SK-N-MC (cell line): Measurements from ENCODE around the gene PRKG1.

Source experiments
- EZH2 ChIP-seq: fragments of 200-600 bp; sonication (generic); IDR thresholded peaks from one replicate; pipeline ENCODE4 v1.6.1; 2017; ENCODE audit warnings: antibody characterized with exemption
- POLR2AphosphoS5 ChIP-seq: IDR thresholded peaks from 2 replicates; pipeline ENCODE4 v1.6.1; 2012; ENCODE audit warnings: mild to moderate bottlenecking, low read depth, low read length, borderline replicate concordance

DNA sequence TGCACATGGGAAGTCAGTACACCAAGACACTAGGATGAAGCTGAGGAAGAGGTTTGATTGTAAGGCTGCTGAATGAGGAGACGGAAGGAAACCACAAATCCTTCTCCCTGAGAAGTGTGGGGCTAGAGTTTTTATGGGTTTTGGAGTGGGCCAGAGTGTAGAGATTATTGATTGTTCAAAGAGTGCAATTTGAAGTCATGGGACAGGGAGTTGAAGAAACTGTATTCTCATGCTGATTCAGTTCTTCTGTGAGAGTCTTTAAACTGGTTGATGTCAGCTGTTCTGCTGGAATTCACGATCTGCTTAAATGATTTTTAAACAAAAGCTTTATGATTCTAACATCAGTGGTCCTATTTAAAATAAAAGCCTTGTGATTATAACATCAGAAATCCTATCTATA lies 533.9 kb downstream of the PRKG1 start:
- TF ChIP-seq EZH2 (no peak), POLR2AphosphoS5 (no peak)
